HG03520 (cell line): ENCODE measurements around the gene CXCL16.

Source experiments
- ATAC-seq: cut with Tn5 transposase; IDR thresholded peaks from one replicate; pipeline ENCODE4 v1.9.1; 2021; ENCODE audit warnings: mild to moderate bottlenecking, moderate library complexity; ENCODE audit not compliant: unreplicated experiment

Gene CXCL16

GRCh38 chr17:4739122-4740024 lies at the start of gene CXCL16, which contains the start of gene ZMYND15:
CXCL16 (minus strand) TSS chr17:4739928; CDS start chr17:4739339, 589 bp downstream.
ZMYND15 (plus strand) TSS chr17:4739833; CDS start chr17:4740549, 716 bp downstream.
- no peak for ATAC-seq

DNA sequence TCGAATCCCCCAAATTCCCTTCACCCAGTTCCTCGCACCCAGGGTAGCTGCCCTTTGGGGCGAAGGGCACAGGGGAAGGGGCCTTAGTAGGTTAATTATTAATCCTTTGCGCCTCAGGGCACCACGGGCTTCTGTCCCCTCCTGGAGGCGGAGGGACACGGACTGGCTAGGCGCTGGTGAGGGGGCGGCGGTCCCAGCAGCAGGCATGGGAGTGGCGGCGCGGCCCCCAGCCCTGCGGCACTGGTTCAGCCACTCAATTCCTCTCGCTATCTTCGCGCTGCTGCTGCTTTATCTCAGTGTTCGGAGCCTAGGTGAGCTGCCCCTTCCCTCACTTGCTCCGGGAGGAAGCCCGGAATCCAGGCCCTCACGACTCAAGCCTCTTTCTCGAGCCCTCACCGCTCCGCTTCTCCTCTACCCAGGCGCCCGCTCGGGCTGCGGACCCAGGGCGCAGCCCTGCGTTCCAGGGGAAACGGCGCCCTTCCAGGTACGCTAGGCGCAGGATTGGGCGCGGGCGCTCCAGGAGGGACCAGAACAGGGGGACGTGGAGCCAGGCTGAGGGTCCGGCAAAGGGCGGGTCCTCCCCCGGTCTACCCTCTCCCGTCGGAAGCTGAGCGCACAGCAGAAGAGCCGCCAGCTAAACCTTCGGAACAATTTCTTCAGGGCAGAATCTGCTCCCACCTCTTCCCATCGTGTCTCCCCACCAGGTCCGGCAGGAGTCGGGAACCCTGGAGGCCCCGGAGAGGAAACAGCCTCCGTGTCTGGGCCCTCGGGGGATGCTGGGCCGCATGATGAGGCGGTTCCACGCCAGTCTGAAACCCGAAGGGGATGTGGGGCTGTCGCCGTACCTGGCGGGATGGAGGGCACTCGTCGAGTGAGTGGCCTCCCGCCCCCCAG lies 49.3 kb upstream of the CXCL16 start, which contains the start of gene GLTPD2:
Gene GLTPD2 (plus strand): TSS at position 158 of the 894 bp plus-strand sequence. CDS start 48 bp downstream, at position 206.
- ATAC-seq, result no peak

GRCh38 chr17:4788159-4788806 lies 48.6 kb upstream of the CXCL16 start:
- no peak for ATAC-seq

GRCh38 chr17:4786516-4786915 lies 46.8 kb upstream of the CXCL16 start:
- no peak for ATAC-seq

DNA sequence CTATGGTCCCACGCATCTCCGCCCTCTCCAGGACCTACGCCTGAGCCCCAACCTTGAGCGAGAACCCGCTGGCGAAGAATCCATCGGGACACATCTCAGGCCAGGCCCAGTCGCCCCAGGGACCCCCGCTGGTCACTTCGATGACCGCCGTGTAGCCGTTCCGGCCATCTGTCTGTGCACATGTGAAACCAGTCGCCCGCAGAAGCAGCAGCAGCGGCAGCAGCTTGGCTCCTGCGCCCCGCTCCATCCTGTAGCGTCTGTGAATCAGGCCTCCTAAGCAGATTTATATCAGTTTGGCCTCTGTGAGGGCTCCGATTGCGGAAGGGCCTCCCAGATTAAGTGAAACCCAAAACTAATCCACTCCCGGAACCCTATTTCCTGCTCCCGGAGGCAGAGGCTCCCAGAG lies 46.4 kb upstream of the CXCL16 start, which contains the start of gene VMO1:
Gene VMO1 (minus strand): TSS at position 259 of the 406 bp plus-strand sequence. CDS start 12 bp downstream, at position 247.
- no peak for ATAC-seq

DNA sequence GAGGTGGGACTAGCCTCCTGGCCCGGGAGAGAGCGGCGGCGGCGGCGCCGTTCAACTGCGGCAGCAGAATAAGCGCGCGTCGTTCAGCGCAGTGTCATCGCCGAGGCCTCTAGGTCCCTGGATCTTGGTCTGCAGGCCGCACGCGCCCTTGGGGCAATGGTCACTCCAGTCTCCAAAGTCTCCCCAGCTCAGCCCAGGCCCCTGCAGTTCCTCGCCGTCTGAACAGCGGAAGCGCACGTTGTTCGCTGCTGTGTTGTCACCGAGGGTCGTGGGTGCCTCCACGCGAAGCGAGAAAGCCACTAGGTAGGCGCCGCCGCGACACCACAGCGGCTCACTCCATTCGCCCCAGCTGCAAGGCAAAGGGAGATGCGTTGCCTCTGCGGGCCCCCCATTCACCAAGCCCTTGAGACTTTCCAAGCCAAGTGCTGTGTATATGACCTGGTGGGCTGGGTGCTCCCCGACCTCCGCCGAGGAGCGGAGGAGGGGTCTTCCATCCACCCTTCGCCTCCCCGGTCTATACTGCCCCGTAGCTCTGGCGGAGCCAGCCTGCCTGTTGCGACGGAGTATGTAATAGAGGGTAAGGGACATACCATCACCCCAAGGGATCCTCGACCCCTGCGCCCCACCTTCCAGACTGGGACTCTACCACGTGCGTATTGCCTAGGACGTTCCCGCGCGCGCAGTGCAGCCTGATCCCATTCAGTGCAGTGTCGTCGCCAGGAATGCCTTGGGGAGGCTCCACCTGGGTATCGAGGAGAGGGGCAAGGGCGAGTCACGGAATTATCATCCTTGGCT lies 45.8 kb upstream of the CXCL16 start:
- ATAC-seq, result no peak

- ATAC-seq, result no peak
Observed at GRCh38 chr17:4782652-4783051, 42.9 kb upstream of the CXCL16 start.

- no peak for ATAC-seq
Observed at GRCh38 chr17:4780325-4780955, 40.7 kb upstream of the CXCL16 start.

- ATAC-seq, result no peak
Observed at GRCh38 chr17:4777969-4778760, 38.4 kb upstream of the CXCL16 start.

DNA sequence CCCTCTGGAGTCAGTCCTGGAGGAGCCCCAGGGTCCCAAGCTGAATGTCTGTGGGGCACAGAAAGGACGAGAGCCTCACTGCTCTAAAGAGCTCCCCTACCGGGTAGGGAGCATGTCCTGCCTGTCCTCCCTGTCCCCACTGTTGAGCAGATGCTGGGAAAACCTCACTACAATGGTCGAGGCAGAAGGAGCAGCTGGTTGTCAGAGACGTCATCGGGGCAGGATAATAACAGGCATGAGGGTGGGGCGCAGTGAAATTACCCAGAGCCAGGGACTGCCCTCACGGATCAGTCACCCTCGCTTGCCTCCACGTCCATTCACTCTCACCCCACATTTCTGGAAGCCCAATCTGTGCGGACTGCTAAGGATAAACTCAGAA lies 32.5 kb upstream of the CXCL16 start:
- no peak for ATAC-seq

DNA sequence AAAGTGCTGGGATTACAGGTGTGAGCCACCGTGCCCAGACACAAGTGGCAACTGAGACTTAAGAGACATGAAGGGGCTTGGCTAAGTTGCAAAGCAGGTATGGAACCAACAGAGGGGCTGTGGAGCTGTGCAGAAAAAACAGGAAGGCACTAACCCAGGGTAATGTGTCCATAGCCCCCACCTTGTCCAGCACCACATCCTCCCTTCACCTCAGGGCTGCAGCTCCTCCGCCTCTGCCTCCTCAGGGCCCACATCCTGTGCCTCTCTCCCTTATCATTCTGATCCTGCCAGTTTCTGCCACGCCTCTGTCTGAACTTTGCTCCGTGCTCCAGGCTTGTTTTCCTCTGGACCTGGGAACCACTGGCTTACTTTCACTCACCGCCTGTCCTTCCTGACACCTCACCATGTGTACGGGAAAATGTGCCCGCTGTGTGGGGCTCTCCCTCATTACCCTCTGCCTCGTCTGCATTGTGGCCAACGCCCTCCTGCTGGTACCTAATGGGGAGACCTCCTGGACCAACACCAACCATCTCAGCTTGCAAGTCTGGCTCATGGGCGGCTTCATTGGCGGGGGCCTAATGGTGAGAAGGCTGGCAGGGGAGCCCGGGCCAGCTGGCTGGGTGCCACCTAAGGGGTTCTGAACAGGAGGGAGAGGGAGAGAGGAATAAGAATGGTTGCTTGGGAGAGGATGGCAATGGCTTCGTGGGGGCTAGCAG lies 31.9 kb upstream of the CXCL16 start, which contains the start of gene TM4SF5:
Gene TM4SF5 (plus strand): TSS at position 368 of the 716 bp plus-strand sequence. CDS start 37 bp downstream, at position 405.
- ATAC-seq, result no peak

DNA sequence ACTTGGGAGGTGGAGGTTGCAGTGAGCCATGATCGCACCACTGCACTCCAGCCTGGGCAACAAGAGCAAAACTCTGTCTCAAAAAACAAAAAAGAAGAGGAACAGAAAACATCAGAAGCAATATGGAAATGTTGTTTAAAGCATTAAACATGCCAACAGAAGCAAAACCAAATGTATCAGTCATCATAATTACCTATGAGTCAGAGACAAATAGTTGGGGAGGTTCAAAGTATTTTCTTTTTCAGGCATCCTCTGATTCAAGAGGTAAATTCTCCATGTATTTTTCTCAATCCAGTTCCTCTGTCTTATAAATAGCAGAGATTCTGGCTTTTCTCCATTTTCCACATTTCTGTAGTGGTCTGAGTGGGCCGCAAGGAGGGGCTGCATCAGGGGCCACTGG lies 29.9 kb upstream of the CXCL16 start:
- ATAC-seq, result no peak

- ATAC-seq, result no peak
Observed at GRCh38 chr17:4768298-4768697, 28.6 kb upstream of the CXCL16 start.

DNA sequence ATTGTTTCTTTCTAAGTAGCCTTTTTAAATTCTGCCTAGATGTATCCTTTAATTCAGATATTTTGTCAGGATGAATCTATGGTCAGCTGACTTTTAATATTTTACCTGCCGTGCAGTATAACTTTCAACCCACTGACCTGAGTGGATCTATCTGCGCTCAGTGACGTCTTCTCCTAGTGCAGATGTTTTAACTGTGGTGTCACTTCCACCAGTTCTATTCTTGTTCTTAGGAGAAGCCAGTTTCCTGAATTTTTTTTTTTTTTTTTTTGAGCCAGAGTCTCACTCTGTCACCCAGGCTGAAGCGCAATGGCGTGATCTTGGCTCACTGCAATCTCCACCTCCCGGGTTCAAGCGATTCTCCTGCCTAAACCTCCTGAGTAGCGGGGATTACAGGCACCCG lies 27.0 kb upstream of the CXCL16 start:
- ATAC-seq, result no peak

DNA sequence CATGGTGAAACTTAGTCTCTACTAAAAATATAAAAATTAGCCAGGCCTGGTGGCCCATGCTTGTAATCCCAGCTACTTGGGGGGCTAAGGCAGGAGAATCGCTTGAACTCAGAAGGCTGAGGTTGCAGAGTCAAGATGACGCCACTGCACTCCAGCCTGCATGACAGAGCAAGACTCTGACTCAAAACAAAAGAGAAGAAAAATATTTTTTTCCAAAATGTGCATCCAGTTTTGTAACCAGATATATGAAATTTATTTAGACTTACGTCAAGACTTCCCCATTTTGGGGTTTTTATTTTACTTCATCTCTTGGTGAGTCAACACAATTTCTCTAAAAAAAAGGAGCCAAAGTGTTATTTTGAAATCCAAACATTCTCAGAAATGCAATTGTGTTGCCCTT lies 26.5 kb upstream of the CXCL16 start:
- no peak for ATAC-seq

GRCh38 chr17:4764595-4764994 lies 24.9 kb upstream of the CXCL16 start:
- ATAC-seq, result no peak

DNA sequence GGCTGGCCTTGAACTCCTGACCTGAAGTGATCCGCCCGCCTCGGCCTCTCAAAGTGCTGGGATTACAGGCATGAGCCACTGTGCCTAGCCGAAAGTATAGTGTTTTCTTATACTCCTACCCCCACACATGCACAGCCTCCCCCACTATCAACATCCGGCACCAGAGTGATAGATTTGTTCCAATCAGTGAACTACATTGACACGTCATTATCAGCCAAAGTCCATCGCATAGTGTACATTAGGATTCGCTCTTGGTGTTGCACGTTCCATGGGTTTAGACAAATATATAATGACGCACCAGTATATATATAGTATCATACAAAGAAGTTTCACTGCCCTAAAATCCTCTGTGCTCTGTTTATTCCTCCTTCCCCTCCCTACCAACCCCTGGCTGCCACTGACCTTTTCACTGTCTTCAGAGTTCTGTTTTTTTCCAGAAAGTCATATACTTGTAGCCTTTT lies 20.1 kb upstream of the CXCL16 start:
- ATAC-seq, result no peak

- ATAC-seq, result no peak
Observed at GRCh38 chr17:4753392-4753791, 13.7 kb upstream of the CXCL16 start.
